Measurements from ENCODE around the gene ESPL1.
A peak's percentile ranks its signal among the peaks of the same experiment; 100 is the strongest.

The ESPL1 gene

GRCh38 chr12:53231921-53232645 lies 36.0 kb upstream of the ESPL1 start, which contains the start of gene RARG:
TSS of gene RARG (minus strand) at chr12:53232209. CDS start at chr12:53227545, 4,664 bp downstream.
- DNase-seq = no peak

- peak; percentile 50 for DNase-seq
These were observed 35.2 kb upstream of the ESPL1 start for GRCh38 chr12:53232646-53233461.

- DNase-seq = no peak
These were observed 34.4 kb upstream of the ESPL1 start for GRCh38 chr12:53233671-53234121.

- DNase-seq = peak; percentile 60
These were observed 33.7 kb upstream of the ESPL1 start for GRCh38 chr12:53234271-53234914.

- DNase-seq = no peak
These were observed 32.9 kb upstream of the ESPL1 start for GRCh38 chr12:53235164-53235563.

- DNase-seq = no peak
These were observed 32.2 kb upstream of the ESPL1 start for GRCh38 chr12:53235742-53236442.

- DNase-seq = no peak
These were observed 31.5 kb upstream of the ESPL1 start for GRCh38 chr12:53236443-53237111.

- DNase-seq = no peak
These were observed 28.3 kb upstream of the ESPL1 start for GRCh38 chr12:53239643-53240258.

GRCh38 chr12:53241623-53242412 lies 26.3 kb upstream of the ESPL1 start:
- peak; percentile 23 for DNase-seq

- no peak for DNase-seq
These were observed 23.8 kb upstream of the ESPL1 start for GRCh38 chr12:53244337-53244736.

GRCh38 chr12:53245286-53245685 lies 22.8 kb upstream of the ESPL1 start:
- DNase-seq = no peak

GRCh38 chr12:53251477-53252348 lies 16.4 kb upstream of the ESPL1 start:
- peak; percentile 89 for DNase-seq

GRCh38 chr12:53252349-53252916 lies 15.7 kb upstream of the ESPL1 start:
- no peak for DNase-seq

GRCh38 chr12:53253298-53253697 lies 14.8 kb upstream of the ESPL1 start:
- DNase-seq = no peak

GRCh38 chr12:53254816-53255545 lies 13.1 kb upstream of the ESPL1 start:
- DNase-seq = no peak

GRCh38 chr12:53255996-53256395 lies 12.1 kb upstream of the ESPL1 start:
- no peak for DNase-seq

GRCh38 chr12:53258541-53259539 lies 9.3 kb upstream of the ESPL1 start:
- no peak for DNase-seq
